ENCODE results near the gene SETD7. TPM values are rescaled to one million over a fixed set of nuclear protein-coding genes. Genes with fewer than 3 reads are reported as not detected.

SETD7 gene
- total RNA-seq, 2 donors from 2014 or later = 69.0 to 75.4 TPM

DNA sequence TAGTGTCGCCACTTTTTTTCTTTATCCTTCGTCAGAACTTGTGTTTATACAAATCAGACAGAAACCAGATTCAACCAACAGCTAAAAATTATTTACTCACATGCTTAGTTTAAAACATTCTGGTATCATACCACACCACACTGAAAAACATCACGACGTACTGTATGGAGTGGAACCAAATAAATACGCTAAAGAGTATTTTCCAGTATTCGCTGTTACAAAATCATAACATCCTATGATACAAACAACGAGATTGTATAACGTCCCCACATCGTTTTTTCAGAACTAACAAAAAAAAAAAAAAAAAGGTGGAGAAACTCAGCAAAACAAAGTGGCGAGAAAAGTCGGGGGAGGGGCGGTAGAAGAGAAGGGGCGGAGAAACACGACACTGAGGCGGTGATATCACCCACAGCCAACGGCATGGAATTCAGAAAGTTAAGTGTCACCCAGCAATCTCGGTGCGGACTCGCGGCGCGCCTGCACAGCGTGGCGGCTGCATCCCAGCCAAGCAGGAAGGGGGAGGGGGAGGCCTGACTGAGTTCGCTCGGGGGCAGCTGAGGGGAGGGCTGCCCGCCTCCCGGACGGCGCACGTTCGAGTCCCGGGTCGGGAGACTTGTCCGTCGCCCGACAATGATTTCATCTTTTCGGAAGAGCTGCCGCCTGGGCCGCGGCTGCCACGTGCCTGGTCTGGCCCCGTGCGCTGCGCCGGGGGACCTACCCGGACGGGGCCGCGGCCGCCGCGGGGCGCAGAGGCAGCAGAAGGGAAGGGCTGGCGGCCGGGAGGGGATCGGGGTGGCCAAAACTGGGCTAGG, 920 bp downstream of the SETD7 start:
- intact Hi-C loops (cut with DNase I) = no loop called here
- DNase-seq (ENCODE audit: low spot score) = peak; percentile 95

- intact Hi-C loops (cut with DNase I) = no loop called here
- no peak for DNase-seq (ENCODE audit: low spot score)
Measured at GRCh38 chr4:139554642-139554892, 1.5 kb downstream of the SETD7 start.

DNA sequence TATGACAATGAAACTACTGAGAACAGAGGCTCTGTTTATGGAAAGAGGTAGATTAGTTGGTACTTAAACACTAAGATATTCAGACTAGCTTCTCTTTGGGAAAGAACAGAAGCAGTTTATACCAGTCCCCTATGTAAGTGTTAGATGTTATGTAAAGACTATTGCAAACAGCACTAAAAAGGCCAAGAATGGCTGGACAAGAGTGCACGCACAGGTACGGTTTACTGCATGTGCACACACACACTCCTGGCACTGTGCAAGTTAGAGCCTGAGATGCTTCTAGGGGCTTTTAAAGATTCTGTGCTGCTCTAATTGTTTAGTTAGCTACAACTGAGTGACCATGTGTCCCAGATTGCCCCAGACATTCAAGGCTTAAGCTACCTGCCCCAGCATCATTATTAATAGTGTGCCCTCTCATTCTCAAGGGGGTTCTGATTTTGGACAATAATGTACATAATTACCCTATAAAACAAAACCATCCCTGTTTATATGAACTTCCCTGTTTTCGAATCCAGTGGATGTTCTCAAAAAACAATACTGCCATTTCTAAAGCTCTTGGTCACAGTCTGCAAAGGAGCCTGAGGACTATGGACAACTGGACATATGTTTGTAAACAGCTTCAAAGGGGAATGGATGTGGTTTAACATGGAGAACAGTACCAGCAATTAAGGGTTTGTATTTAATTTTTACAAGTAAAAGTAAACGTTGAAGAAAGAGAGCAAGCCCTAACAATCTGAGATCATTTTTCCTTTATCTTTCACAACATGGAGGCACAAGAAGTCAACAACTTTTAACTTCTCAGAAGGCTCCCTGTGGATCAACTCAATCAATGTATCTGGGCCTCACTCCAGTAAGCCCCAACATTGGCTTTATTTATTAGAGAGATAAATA, 2.0 kb downstream of the SETD7 start:
- intact Hi-C loops (cut with DNase I) = no loop called here
- DNase-seq (ENCODE audit: low spot score) = no peak

DNA sequence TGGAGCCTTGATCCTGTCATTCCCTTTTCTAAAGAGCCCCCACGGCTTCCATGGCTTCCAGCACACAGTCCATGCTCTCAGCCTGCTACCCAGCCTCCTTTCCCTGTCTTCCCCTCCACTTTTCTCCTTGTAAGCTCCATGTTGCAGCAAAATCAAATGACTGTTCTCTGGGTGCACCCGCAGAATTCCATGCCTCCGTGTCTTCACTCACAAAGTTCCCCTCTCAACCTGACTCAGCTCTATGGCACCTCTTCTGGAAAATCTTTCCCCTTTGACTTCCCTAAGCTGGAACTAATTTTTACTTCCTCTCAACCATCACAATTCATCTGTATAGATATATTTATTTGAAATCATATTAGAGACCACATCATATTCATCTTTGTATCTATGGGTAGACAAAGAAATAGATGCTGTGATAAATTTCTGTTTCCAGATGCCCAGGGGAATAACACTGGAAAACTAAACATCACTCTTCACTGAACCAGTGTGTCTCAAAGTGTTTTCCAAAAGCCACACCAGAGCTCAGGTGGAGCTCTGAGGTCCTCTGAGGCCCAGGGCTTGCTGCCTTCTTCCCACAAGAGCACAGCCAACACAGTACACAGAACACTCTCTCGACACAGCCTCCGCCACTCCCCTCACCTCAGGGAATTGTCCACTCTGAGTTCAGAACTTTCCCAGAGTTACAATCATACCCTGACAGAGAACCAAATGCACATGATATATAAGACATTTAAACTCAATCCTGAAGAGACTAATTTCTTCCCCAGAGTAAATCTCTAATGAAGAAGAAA, 3.3 kb downstream of the SETD7 start:
- DNase-seq (ENCODE audit: low spot score) = no peak
- intact Hi-C loops (cut with DNase I) = no loop called here

GRCh38 chr4:139550724-139551429, 5.1 kb downstream of the SETD7 start:
- intact Hi-C loops (cut with DNase I) = no loop called here
- DNase-seq (ENCODE audit: low spot score) = no peak

GRCh38 chr4:139547979-139548378, 8.0 kb downstream of the SETD7 start:
- DNase-seq (ENCODE audit: low spot score) = no peak
- intact Hi-C loops (cut with DNase I) = no loop called here

DNA sequence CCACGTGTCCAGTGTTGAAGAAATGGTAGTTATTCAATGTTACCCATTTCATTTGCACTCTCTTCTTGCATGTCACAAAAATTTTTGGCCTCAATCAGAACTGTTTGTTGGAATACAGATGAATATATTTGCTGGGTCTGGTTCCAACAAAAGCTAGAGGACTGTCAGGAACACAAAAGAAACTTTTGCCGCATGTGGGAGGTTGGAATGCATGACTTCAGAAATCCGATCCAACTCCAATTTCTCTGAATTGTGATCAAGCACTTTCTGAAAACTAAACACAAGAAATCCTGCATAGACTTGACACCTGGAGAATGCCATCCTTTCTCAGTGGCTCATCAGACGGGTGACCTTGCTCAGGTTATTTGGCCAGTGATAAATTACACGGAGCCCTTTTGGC, 15.4 kb downstream of the SETD7 start:
- no peak for DNase-seq (ENCODE audit: low spot score)
- intact Hi-C loops (cut with DNase I) = no loop called here

DNA sequence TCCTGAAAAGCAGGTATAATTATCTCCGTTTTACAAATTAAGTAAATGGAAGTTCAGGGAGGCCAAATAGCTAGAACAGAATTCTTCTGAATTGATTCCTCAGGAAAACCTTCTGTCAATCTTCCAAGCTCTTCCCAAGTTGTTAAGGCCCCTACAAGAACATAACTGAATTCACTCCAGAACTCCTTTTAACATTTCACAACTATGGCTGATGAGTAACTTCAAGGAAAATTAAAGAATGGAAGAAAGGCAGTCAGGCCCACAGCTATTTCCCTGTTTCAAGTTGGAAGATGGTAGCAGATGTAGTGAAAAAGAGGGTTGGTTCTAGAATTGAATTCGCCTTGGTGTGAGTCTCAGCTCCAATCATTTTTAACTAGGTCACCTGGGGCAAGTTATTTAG, 15.9 kb downstream of the SETD7 start:
- no peak for DNase-seq (ENCODE audit: low spot score)
- intact Hi-C loops (cut with DNase I) = no loop called here

DNA sequence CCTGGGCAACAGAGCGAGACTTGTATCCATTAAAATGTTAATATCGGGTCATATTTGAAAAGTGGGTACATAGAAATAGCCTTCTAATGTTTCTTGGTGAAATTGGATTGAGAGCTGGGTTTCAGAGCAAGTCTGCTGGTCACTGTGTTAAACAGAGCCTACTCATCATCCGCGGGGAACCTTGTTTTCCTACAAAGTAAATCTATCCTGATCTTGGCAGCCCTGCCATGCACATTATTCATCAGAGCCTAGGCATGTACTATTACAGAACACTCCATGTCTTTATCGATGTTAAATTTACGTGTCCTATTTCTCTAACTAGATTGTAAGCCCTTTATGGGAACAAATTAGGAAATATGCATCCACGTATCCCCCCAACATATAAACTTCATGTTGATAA, 18.7 kb downstream of the SETD7 start:
- intact Hi-C loops (cut with DNase I) = no loop called here
- DNase-seq (ENCODE audit: low spot score) = no peak

DNA sequence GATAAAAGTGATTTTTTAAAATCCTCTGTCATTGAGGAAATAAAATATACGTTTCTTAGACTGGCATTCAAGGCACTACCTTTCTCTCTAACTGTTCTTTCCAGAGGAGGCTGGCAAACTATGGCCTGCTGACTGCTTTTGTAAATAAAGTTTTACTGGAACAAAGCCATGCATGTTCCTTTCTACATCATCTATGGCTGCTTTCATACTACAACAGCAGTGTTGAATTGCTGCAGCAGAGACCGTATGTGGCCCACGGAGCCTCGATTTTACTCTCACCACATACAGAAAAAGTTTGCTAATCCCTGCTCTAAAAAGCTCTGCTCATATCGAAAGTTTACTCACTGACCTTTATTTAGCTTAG, 20.2 kb downstream of the SETD7 start:
- DNase-seq (ENCODE audit: low spot score) = no peak
- intact Hi-C loops (cut with DNase I) = no loop called here

DNA sequence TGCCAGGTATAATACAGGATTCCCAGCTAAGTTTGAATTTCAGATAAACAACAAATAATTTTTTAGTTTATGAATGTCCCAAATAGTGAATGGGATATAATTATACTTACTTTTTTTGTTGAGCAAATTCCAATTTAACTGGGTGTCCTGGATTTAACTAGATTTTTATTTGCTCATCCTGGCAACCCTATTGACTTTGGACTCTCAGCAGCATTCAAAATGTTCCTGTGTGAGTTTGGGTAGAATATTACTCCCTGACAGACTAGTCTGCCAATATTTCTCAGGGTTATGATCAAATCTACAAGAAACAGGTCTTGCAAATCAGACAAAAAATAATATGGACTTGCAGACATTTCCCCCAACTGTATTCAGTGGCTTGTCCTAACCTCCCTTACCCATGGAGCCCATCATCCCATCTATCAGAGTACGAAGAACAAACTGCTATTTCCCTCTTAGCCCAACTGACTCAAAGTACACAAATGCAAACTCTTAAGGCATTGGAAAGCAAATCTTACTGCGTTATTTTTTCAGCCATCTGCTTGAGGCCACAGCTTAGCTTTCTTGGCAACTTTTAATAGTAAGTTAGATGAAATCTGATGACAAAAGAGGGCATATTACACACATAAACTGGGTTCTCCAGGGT, 20.7 kb downstream of the SETD7 start:
- DNase-seq (ENCODE audit: low spot score) = no peak
- intact Hi-C loops (cut with DNase I) = no loop called here

DNA sequence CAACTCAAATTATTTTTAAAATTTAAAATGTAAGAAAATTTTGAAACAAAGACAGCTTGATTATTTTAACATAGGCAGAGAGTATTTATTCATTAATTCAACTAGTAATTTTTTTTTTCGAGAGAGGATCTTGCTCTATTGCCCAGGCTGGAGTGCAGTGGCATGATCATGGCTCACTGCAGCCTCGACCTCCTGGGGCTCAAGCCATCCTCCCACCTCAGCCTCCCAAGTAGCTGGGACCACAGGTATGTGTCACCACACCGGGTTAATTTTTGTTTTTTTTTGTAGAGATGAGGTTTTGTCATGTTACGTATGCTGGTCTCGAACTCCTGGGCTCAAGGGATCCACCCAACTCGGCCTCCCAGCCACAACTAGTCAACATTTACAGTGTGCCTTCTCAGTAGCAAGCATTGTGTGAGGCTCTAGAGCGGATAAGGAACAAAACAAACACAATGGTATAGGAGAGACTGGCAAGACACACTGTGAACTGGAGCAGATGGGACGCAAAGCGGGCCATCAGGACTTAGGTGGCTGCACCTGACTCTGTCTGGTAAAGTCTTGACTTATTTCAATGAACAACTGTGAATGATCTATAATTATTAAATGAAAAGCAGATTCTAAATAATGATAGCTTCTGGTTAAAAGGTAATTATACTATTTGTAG, 21.6 kb downstream of the SETD7 start:
- intact Hi-C loops (cut with DNase I) = no loop called here
- no peak for DNase-seq (ENCODE audit: low spot score)

DNA sequence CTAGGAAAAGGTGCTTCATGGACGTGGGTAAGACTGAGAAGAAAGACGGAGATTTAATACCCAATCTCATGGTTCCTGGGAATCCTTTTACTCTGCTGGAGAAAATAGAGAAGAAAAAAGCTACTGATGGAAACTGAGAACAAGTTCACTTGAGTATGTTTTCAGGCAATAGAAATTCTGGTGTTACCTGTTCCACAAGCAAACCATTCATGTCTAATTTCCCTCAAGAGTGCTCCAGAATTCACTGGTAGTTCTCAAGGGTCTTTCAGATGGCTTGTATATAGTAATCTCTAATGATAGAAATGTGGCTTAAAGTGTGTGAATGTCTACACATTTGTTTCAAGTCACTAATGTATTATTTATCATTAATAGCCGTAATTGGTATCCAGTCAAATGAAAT, 22.5 kb downstream of the SETD7 start:
- DNase-seq (ENCODE audit: low spot score) = no peak
- intact Hi-C loops (cut with DNase I) = no loop called here

DNA sequence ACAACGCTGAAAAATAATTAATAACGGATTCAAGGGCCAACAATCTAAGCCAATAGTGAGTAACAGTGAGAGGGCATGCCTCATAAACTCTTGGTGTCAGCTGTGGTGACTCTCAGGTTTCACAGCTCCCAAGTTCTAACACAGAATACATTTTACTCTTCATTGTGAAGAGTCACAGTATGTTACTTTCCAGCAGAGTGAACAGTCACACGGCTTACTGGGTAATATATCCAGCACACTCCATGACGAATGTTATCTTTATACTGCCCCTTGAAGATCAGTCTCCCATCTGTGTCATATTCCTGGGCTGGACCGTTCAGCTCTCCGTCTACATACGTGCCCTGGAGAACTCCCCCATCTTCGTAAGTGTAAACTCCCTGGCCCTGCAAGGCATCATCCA, 23.1 kb downstream of the SETD7 start:
- no peak for DNase-seq (ENCODE audit: low spot score)
- intact Hi-C loops (cut with DNase I) = no loop called here

- intact Hi-C loops (cut with DNase I) = no loop called here
Measured at GRCh38 chr4:139530833-139531427, 25.1 kb downstream of the SETD7 start.

DNA sequence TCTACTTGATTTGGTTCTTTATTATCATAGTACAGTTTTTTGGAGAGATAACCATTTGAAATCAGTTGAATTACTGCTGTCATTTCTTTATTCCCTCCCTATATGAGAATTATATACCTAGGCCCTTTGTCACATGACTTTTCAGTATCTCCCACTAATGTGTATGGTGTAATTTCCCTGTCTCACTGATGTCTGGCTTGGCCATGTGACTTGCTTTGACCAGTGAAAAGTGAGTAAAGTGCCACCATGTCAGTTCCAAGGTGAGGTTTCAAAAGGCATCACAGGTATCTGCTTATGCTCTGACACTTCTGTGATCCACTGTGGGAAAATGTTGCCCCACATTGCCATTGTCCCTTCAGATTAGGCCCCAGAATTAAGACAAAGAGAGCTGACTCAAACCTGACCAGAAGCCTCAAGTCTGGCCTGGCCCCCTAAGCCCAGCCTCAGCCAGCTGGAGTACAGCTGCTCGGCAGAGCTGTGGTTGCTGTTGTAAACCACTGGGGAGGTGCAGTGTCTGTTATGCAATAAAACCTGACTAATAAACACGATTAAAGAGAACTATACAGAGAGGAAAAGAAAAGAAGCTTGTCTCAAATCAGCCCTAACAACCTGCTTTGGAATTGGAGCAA, 27.5 kb downstream of the SETD7 start:
- peak; percentile 87 for DNase-seq (ENCODE audit: low spot score)
- intact Hi-C loops (cut with DNase I) = no loop called here

More at GRCh38 chr4:139530833-139531427, 25.1 kb downstream of the SETD7 start:
- DNase-seq (ENCODE audit: low spot score) = no peak

- DNase-seq (ENCODE audit: low spot score) = no peak
- intact Hi-C loops (cut with DNase I) = no loop called here
Measured at GRCh38 chr4:139526928-139527327, 29.1 kb downstream of the SETD7 start.

GRCh38 chr4:139525414-139525813, 30.6 kb downstream of the SETD7 start:
- intact Hi-C loops (cut with DNase I) = no loop called here
- DNase-seq (ENCODE audit: low spot score) = no peak

All from posterior vena cava (tissue), 2 donors.